Sigmoid colon (tissue), 7 donors: ENCODE results near the gene SKI. TPM values are rescaled to one million over a fixed set of nuclear protein-coding genes. Genes with fewer than 3 reads are reported as not detected.

Experiments used
- DNase-seq: peaks from one replicate; pipeline ENCODE4 v3.0.0-alpha.2; 2019
- H3K27ac ChIP-seq, 4 donors: fragments of 200-600 bp; sonication (generic); one replicate each; pipeline ENCODE4 v1.5.1; 2016 to 2019; ENCODE audit warnings: mild to moderate bottlenecking in 1 of 4
- H3K27me3 ChIP-seq, 3 donors: fragments of 200-600 bp; sonication (generic); one replicate each; pipeline ENCODE4 v1.5.1; 2019; ENCODE audit warnings: mild to moderate bottlenecking in 1 of 3
- H3K36me3 ChIP-seq, 4 donors: fragments of 200-600 bp; sonication (generic); one replicate each; pipeline ENCODE4 v1.5.1; 2016 to 2019
- H3K4me1 ChIP-seq, 4 donors: fragments of 200-600 bp; sonication (generic); one replicate each; pipeline ENCODE4 v1.5.1; 2017 to 2019
- H3K4me3 ChIP-seq, 4 donors: fragments of 200-600 bp; sonication (generic); one replicate each; pipeline ENCODE4 v1.5.1; 2017 to 2019; ENCODE audit warnings: mild to moderate bottlenecking in 2 of 4, moderate library complexity in 1 of 4
- H3K9me3 ChIP-seq, 4 donors: fragments of 200-600 bp in 3 of 4; sonication (generic) in 3 of 4; one replicate each; pipeline versions ENCODE4 v1.5.1 to v1.6.1; 2013 to 2019
- CTCF ChIP-seq, 4 experiments: fragments of 450-650 bp in 3 of 4; fragments of 200-600 bp in 1 of 4; IDR thresholded peaks; one replicate each; pipeline ENCODE4 v1.5.1; 2016 to 2019; ENCODE audit warnings: antibody characterized with exemption in 4 of 4, mild to moderate bottlenecking in 3 of 4, moderate library complexity in 2 of 4
- EP300 ChIP-seq, 4 donors: sonication (generic); formaldehyde crosslinking; IDR thresholded peaks; one replicate each; pipeline ENCODE4 v1.6.1; 2017; ENCODE audit warnings: antibody characterized with exemption in 4 of 4
- POLR2A ChIP-seq, 2 donors: fragments of 450-650 bp; IDR thresholded peaks; one replicate each; pipeline ENCODE4 v1.6.1; 2016; ENCODE audit warnings: antibody characterized with exemption in 2 of 2, mild to moderate bottlenecking in 2 of 2, moderate library complexity in 2 of 2
- POLR2AphosphoS5 ChIP-seq, 4 donors: sonication (generic); formaldehyde crosslinking; IDR thresholded peaks; one replicate each; pipeline ENCODE4 v1.6.1; 2017; ENCODE audit warnings: antibody characterized with exemption in 4 of 4
- WGBS, 2 donors: extraction: QIAGEN DNeasy Blood & Tissue Kit; methylation state at CpG; one replicate each; pipeline ENCODE4 v1.1.7; 2013; 5-methylcytosine and 5-hydroxymethylcytosine counted together
- intact Hi-C: fragments of 100-400 bp; cut with DNase I; formaldehyde crosslinking; loops from one replicate; pipeline ENCODE4 v1.15.1; 2023
- polyA plus RNA-seq, 3 donors: library from polyadenylated mRNA; stranded (reverse); fragments of 200-250 nt; gene quantifications; one replicate each; pipeline ENCODE4 v1.2.3, GENCODE V29; 2013
- total RNA-seq, 4 donors: library from RNA; depleted of rRNA; stranded (reverse); fragments of >200 nt; gene quantifications; one replicate each; pipeline ENCODE4 v1.1.0, GENCODE V29; 2016
- donor health status: healthy with polysubstance abuse.
- donor health status: Bipolar disorder and iron deficiency.
- donor health status: healthy.

SKI gene
- total and polyA plus RNA-seq, 7 donors, result 5.8 to 50.4 (median 19.3) TPM

GRCh38 chr1:2311184-2312032, 83.3 kb downstream of the SKI start:
- H3K4me1 ChIP-seq, result peaks cover 0 to 67% (median 63%) of the 10 kb centered on the region in 4 donors
- peak in 3 of 4 experiments; percentile 28 to 59 (median 34) for TF ChIP-seq CTCF (IDR thresholded peaks at IDR 0.05)
- TF ChIP-seq POLR2A (IDR thresholded peaks at IDR 0.05), result no peak
- TF ChIP-seq POLR2AphosphoS5 (IDR thresholded peaks at IDR 0.05), result peak in 2 of 4 donors; percentile 24 to 34
- no peak for TF ChIP-seq EP300 (IDR thresholded peaks at IDR 0.05)
- no peaks in the 10 kb centered on the region for H3K9me3 ChIP-seq
- peaks cover 6 to 30% (median 20%) of the 10 kb centered on the region in 4 donors for H3K36me3 ChIP-seq
- H3K27me3 ChIP-seq, result no peaks in the 10 kb centered on the region
- peak overlapping the region; percentile 91 to 96 (median 93) for H3K27ac ChIP-seq
- peak; percentile 91 for DNase-seq
- WGBS, 2 donors, result 25 to 36% methylated on average over 21 of the region's 21 CpGs
- intact Hi-C loops, result loop anchor here (5.0 kb wide), 2 partner anchors 34 to 71 kb away; no protein-coding TSS in a partner anchor
- no peak overlapping the region for H3K4me3 ChIP-seq

- peak; percentile 76 for DNase-seq
- peak overlapping the region; percentile 91 to 96 (median 93) for H3K27ac ChIP-seq
- peaks cover 0 to 68% (median 63%) of the 10 kb centered on the region in 4 donors for H3K4me1 ChIP-seq
- no peak overlapping the region for H3K4me3 ChIP-seq
- intact Hi-C loops, result loop anchor here (5.0 kb wide), 2 partner anchors 35 to 70 kb away; no protein-coding TSS in a partner anchor
- peaks cover 0 to 22% (median 13%) of the 10 kb centered on the region in 4 donors for H3K36me3 ChIP-seq
- WGBS, 2 donors, result 49 to 59% methylated on average over 10 of the region's 10 CpGs
- TF ChIP-seq POLR2AphosphoS5 (IDR thresholded peaks at IDR 0.05), result no peak
- TF ChIP-seq EP300 (IDR thresholded peaks at IDR 0.05), result no peak
- no peak for TF ChIP-seq POLR2A (IDR thresholded peaks at IDR 0.05)
- no peak for TF ChIP-seq CTCF (IDR thresholded peaks at IDR 0.05)
- no peaks in the 10 kb centered on the region for H3K9me3 ChIP-seq
- no peaks in the 10 kb centered on the region for H3K27me3 ChIP-seq
These were observed 84.0 kb downstream of the SKI start for GRCh38 chr1:2312160-2312514.

GRCh38 chr1:2312515-2313301, 84.6 kb downstream of the SKI start:
- intact Hi-C loops, result loop anchor here (5.0 kb wide), 2 partner anchors 35 to 70 kb away; no protein-coding TSS in a partner anchor
- Histone ChIP-seq H3K36me3 (peaks cover 0 to 17% (median 8%) of the 10 kb centered on the region in 4 donors), H3K4me3 (no peak overlapping the region), H3K9me3 (no peaks in the 10 kb centered on the region), H3K27me3 (no peaks in the 10 kb centered on the region), H3K4me1 (peaks cover 0 to 69% (median 64%) of the 10 kb centered on the region in 4 donors), H3K27ac (peak overlapping the region; percentile 91 to 96 (median 93))
- TF ChIP-seq CTCF (IDR thresholded peaks at IDR 0.05), result no peak
- peak in 1 of 4 donors; percentile 44 for TF ChIP-seq POLR2AphosphoS5 (IDR thresholded peaks at IDR 0.05)
- TF ChIP-seq POLR2A (IDR thresholded peaks at IDR 0.05), result no peak
- peak in 1 of 4 donors; percentile 24 for TF ChIP-seq EP300 (IDR thresholded peaks at IDR 0.05)
- peak; percentile 81 for DNase-seq
- WGBS, 2 donors, result 47 to 55% methylated on average over 24 of the region's 24 CpGs

GRCh38 chr1:2313651-2314261, 85.6 kb downstream of the SKI start:
- TF ChIP-seq EP300 (IDR thresholded peaks at IDR 0.05) (no peak), POLR2AphosphoS5 (IDR thresholded peaks at IDR 0.05) (no peak), POLR2A (IDR thresholded peaks at IDR 0.05) (no peak), CTCF (IDR thresholded peaks at IDR 0.05) (no peak)
- peak; percentile 70 for DNase-seq
- Histone ChIP-seq H3K9me3 (no peaks in the 10 kb centered on the region), H3K27ac (peak overlapping the region; percentile 91 to 96 (median 93)), H3K4me3 (peak overlapping the region; percentile 41 to 78 (median 68)), H3K4me1 (peaks cover 0 to 79% (median 69%) of the 10 kb centered on the region in 4 donors), H3K27me3 (no peaks in the 10 kb centered on the region), H3K36me3 (peaks cover 0 to 6% (median 2%) of the 10 kb centered on the region in 4 donors)
- intact Hi-C loops, result loop anchor here (2.0 to 5.0 kb wide), 4 partner anchors 36 to 109 kb away; no protein-coding TSS in a partner anchor
- 68 to 69% methylated on average over 18 of the region's 18 CpGs for WGBS, 2 donors
